Mucosa of rectum (tissue), 2 donors: ENCODE measurements around the gene OLFM4.
"Not testable (repeated sequence)": the region's sequence is repeated elsewhere in the genome, so short reads cannot be mapped to it uniquely, and the experiment has no call there.

Experiments
- H3K27ac ChIP-seq, 2 donors: one replicate each; pipeline ENCODE4 v1.7.0; 2013; ENCODE audit warnings: inconsistent platforms in 2 of 2, low read depth in 2 of 2, low read length in 2 of 2
- H3K27me3 ChIP-seq, 2 donors: one replicate each; pipeline ENCODE4 v1.7.0; 2013; ENCODE audit warnings: low read length in 2 of 2; ENCODE audit not compliant: control insufficient read depth in 2 of 2, insufficient read depth in 2 of 2
- H3K36me3 ChIP-seq, 2 donors: one replicate each; pipeline ENCODE4 v1.7.0; 2013; ENCODE audit warnings: low read length in 2 of 2; ENCODE audit not compliant: control insufficient read depth in 2 of 2, insufficient read depth in 2 of 2
- H3K4me1 ChIP-seq, 2 donors: one replicate each; pipeline ENCODE4 v1.7.0; 2013; ENCODE audit warnings: low read length in 2 of 2, mild to moderate bottlenecking in 1 of 2; ENCODE audit not compliant: control insufficient read depth in 2 of 2, insufficient read depth in 2 of 2
- H3K4me3 ChIP-seq, 2 donors: one replicate each; pipeline ENCODE4 v1.7.0; 2013; ENCODE audit warnings: low read length in 2 of 2
- H3K9ac ChIP-seq, 2 donors: one replicate each; pipeline ENCODE4 v1.7.0; 2013; ENCODE audit warnings: low read length in 2 of 2, low read depth in 1 of 2, mild to moderate bottlenecking in 1 of 2
- H3K9me3 ChIP-seq, 2 donors: one replicate each; pipeline ENCODE4 v1.7.0; 2013; ENCODE audit warnings: low read length in 2 of 2; ENCODE audit not compliant: control insufficient read depth in 2 of 2
- donor health status: healthy.
- donor health status: Normal muscosa, but diverticular disease.

Gene OLFM4

GRCh38 chr13:53014018-53014417, 14.6 kb upstream of the OLFM4 start:
- not testable (repeated sequence) for H3K9ac ChIP-seq, H3K9me3 ChIP-seq, H3K4me3 ChIP-seq, H3K27ac ChIP-seq, H3K36me3 ChIP-seq, H3K27me3 ChIP-seq
- peaks cover 0 to 11% of the 10 kb centered on the region in 2 donors for H3K4me1 ChIP-seq

- Histone ChIP-seq H3K36me3 (no peaks in the 10 kb centered on the region), H3K27ac (no peak overlapping the region), H3K4me3 (no peak overlapping the region), H3K4me1 (peaks cover 2 to 14% of the 10 kb centered on the region in 2 donors), H3K9ac (no peak overlapping the region), H3K27me3 (no peaks in the 10 kb centered on the region), H3K9me3 (no peaks in the 10 kb centered on the region)
Measured at GRCh38 chr13:53014495-53015443, 13.8 kb upstream of the OLFM4 start.

GRCh38 chr13:53015971-53016370, 12.6 kb upstream of the OLFM4 start:
- Histone ChIP-seq H3K27me3 (no peaks in the 10 kb centered on the region), H3K9me3 (no peaks in the 10 kb centered on the region), H3K27ac (no peak overlapping the region), H3K4me3 (no peak overlapping the region), H3K9ac (no peak overlapping the region), H3K36me3 (no peaks in the 10 kb centered on the region), H3K4me1 (peaks cover 3 to 11% of the 10 kb centered on the region in 2 donors)

GRCh38 chr13:53017433-53017970, 11.1 kb upstream of the OLFM4 start:
- no peak overlapping the region for H3K27ac ChIP-seq
- H3K4me3 ChIP-seq, result no peak overlapping the region
- H3K27me3 ChIP-seq, result no peaks in the 10 kb centered on the region
- H3K4me1 ChIP-seq, result peaks cover 3 to 11% of the 10 kb centered on the region in 2 donors
- H3K36me3 ChIP-seq, result no peaks in the 10 kb centered on the region
- no peak overlapping the region for H3K9ac ChIP-seq
- H3K9me3 ChIP-seq, result no peaks in the 10 kb centered on the region

GRCh38 chr13:53018690-53019647, 9.6 kb upstream of the OLFM4 start:
- Histone ChIP-seq H3K9me3 (no peaks in the 10 kb centered on the region), H3K9ac (no peak overlapping the region), H3K27ac (peak overlapping the region in 1 of 2 donors; percentile 30), H3K27me3 (no peaks in the 10 kb centered on the region), H3K4me3 (no peak overlapping the region), H3K36me3 (no peaks in the 10 kb centered on the region), H3K4me1 (peaks cover 3 to 11% of the 10 kb centered on the region in 2 donors)

- Histone ChIP-seq H3K36me3 (no peaks in the 10 kb centered on the region), H3K27ac (no peak overlapping the region), H3K27me3 (no peaks in the 10 kb centered on the region), H3K9ac (no peak overlapping the region), H3K4me1 (peaks cover 3 to 11% of the 10 kb centered on the region in 2 donors), H3K4me3 (no peak overlapping the region), H3K9me3 (no peaks in the 10 kb centered on the region)
Measured at GRCh38 chr13:53020764-53021335, 7.8 kb upstream of the OLFM4 start.

- H3K36me3 ChIP-seq, result no peaks in the 10 kb centered on the region
- no peak overlapping the region for H3K9ac ChIP-seq
- peaks cover 3 to 8% of the 10 kb centered on the region in 2 donors for H3K4me1 ChIP-seq
- H3K9me3 ChIP-seq, result no peaks in the 10 kb centered on the region
- no peaks in the 10 kb centered on the region for H3K27me3 ChIP-seq
- no peak overlapping the region for H3K27ac ChIP-seq
- no peak overlapping the region for H3K4me3 ChIP-seq
Measured at GRCh38 chr13:53023246-53023645, 5.4 kb upstream of the OLFM4 start.

GRCh38 chr13:53028063-53028462, 550 bp upstream of the OLFM4 start:
- Histone ChIP-seq H3K27ac (no peak overlapping the region), H3K9me3 (no peaks in the 10 kb centered on the region), H3K27me3 (no peaks in the 10 kb centered on the region), H3K4me1 (peaks cover 0 to 2% of the 10 kb centered on the region in 2 donors), H3K36me3 (no peaks in the 10 kb centered on the region), H3K4me3 (no peak overlapping the region), H3K9ac (no peak overlapping the region)

- H3K27ac ChIP-seq, result no peak overlapping the region
- H3K4me1 ChIP-seq, result peaks cover 0 to 2% of the 10 kb centered on the region in 2 donors
- no peaks in the 10 kb centered on the region for H3K36me3 ChIP-seq
Measured at GRCh38 chr13:53032849-53033248, 4.2 kb downstream of the OLFM4 start.

More at GRCh38 chr13:53032849-53033248, 4.2 kb downstream of the OLFM4 start:
- no peak overlapping the region for H3K4me3 ChIP-seq
- H3K9ac ChIP-seq, result no peak overlapping the region
- no peaks in the 10 kb centered on the region for H3K27me3 ChIP-seq
- no peaks in the 10 kb centered on the region for H3K9me3 ChIP-seq
